A549 treated with ZK216348 at 1 μM for 4 hours (cell line): ENCODE measurements around the gene FRRS1. TPM values are rescaled to one million over a fixed set of nuclear protein-coding genes. Genes with fewer than 3 reads are reported as not detected.

Experiments
- total RNA-seq: library from RNA; stranded (reverse); fragments of 200-300 nt; extraction: Qiagen RNA extraction; gene quantifications from 5 replicates; pipeline ENCODE4 v1.2.3, GENCODE V29; 2022; ENCODE audit warnings: low read depth

FRRS1 gene, protein sequence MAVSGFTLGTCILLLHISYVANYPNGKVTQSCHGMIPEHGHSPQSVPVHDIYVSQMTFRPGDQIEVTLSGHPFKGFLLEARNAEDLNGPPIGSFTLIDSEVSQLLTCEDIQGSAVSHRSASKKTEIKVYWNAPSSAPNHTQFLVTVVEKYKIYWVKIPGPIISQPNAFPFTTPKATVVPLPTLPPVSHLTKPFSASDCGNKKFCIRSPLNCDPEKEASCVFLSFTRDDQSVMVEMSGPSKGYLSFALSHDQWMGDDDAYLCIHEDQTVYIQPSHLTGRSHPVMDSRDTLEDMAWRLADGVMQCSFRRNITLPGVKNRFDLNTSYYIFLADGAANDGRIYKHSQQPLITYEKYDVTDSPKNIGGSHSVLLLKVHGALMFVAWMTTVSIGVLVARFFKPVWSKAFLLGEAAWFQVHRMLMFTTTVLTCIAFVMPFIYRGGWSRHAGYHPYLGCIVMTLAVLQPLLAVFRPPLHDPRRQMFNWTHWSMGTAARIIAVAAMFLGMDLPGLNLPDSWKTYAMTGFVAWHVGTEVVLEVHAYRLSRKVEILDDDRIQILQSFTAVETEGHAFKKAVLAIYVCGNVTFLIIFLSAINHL
- total RNA-seq = 1.1 to 2.2 TPM (median 1.6 TPM) in 5 replicates

DNA sequence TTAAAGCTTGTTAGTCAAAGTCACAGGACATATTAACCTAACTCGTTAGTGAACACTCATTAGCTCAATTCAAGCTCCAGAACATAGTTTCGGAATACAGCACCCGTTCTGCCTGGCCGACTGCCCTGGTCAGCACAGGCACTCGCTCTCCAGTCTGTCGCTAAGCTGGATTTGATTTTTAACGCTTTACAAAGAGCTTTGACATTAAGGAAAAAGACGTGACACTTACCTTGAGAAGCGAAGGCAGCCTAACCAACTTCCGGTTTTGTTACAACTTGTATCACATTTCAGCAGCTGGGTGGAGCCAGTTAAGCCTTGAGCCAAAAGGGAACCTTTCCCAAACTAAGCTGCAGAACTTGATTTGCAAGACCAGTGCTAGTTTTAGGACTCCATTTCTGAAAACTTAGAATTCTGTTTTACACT lies at the start of gene FRRS1:
Gene FRRS1, minus strand, starts transcription at position 258 of the 423 bp plus-strand sequence. CDS start 17,867 bp downstream, outside the sequence.

Other genes with a start within 250 kb of the FRRS1 start
- gene PALMD, start 120.5 kb downstream of the FRRS1 start, total RNA-seq = 0.11 to 1.1 TPM (median 0.40 TPM) in 5 replicates
- 2.0 to 4.3 TPM (median 3.4 TPM) in 5 replicates for gene AGL, start 83.7 kb upstream of the FRRS1 start, total RNA-seq
- gene SLC35A3, start 203.4 kb upstream of the FRRS1 start, total RNA-seq = 2.4 to 10.3 TPM (median 8.8 TPM) in 5 replicates